Fibroblast of lung (primary cell): ENCODE data around the gene TEDC1. TPM values are rescaled to one million over a fixed set of nuclear protein-coding genes. Genes with fewer than 3 reads are reported as not detected.

Experiments used
- DNase-seq, 2 donors: peaks; one replicate each; pipeline versions ENCODE4 v3.0.0 to v3.0.0-alpha.2; 2010; ENCODE audit warnings: low read depth in 2 of 2
- H2AFZ ChIP-seq: 2 replicates; pipeline ENCODE4 v1.5.1; 2012; ENCODE audit warnings: low read length, control low read depth, inconsistent platforms
- H3K27ac ChIP-seq: 2 replicates; pipeline ENCODE4 v1.5.1; 2011; ENCODE audit warnings: low read length, control low read depth; ENCODE audit not compliant: insufficient read depth
- H3K27me3 ChIP-seq: 2 replicates; pipeline ENCODE4 v1.5.1; 2011; ENCODE audit warnings: mild to moderate bottlenecking, low read length; ENCODE audit not compliant: control insufficient read depth, insufficient read depth
- H3K36me3 ChIP-seq: 2 replicates; pipeline ENCODE4 v1.5.1; 2011; ENCODE audit warnings: low read length; ENCODE audit not compliant: control insufficient read depth, insufficient read depth
- H3K4me1 ChIP-seq: 2 replicates; pipeline ENCODE4 v1.5.1; 2011; ENCODE audit warnings: low read length; ENCODE audit not compliant: control insufficient read depth, insufficient read depth; ENCODE audit errors: extremely low read depth
- H3K4me2 ChIP-seq: 2 replicates; pipeline ENCODE4 v1.5.1; 2011; ENCODE audit warnings: low read length, control low read depth; ENCODE audit not compliant: insufficient read depth; ENCODE audit errors: extremely low read depth
- H3K4me3 ChIP-seq, 4 experiments: fragments of 200-600 bp in 1 of 4; sonication (generic) in 1 of 4; replicated peaks in 1 of 4; 2 replicates each; pipeline ENCODE4 v1.5.1; 2011 to 2016; ENCODE audit warnings: low read length in 4 of 4, low read depth in 3 of 4, mild to moderate bottlenecking in 3 of 4, control low read depth in 2 of 4, inconsistent platforms in 1 of 4, mixed read lengths in 1 of 4; ENCODE audit not compliant: insufficient read depth in 1 of 4; ENCODE audit errors: control extremely low read depth in 1 of 4
- H3K79me2 ChIP-seq: 2 replicates; pipeline ENCODE4 v1.5.1; 2012; ENCODE audit warnings: mild to moderate bottlenecking, low read length, inconsistent platforms; ENCODE audit not compliant: control insufficient read depth, insufficient read depth
- H3K9ac ChIP-seq: 2 replicates; pipeline ENCODE4 v1.5.1; 2011; ENCODE audit warnings: mild to moderate bottlenecking, low read length, control low read depth; ENCODE audit not compliant: insufficient read depth
- H3K9me3 ChIP-seq: 2 replicates; pipeline ENCODE4 v1.5.1; 2012; ENCODE audit warnings: low read depth, low read length; ENCODE audit not compliant: control insufficient read depth, insufficient read depth
- H4K20me1 ChIP-seq: 2 replicates; pipeline ENCODE4 v1.5.1; 2011; ENCODE audit warnings: low read length; ENCODE audit not compliant: control insufficient read depth, insufficient read depth; ENCODE audit errors: extremely low read depth
- CTCF ChIP-seq, 2 donors: IDR thresholded peaks in 1 of 2; conservative IDR thresholded peaks in 1 of 2; 1 replicate in 1 of 2; 2 replicates in 1 of 2; pipeline ENCODE4 v1.5.1; 2011 to 2012; ENCODE audit warnings: low read length in 2 of 2, control low read depth in 1 of 2, inconsistent platforms in 1 of 2, low read depth in 1 of 2, mild to moderate bottlenecking in 1 of 2
- EZH2 ChIP-seq: IDR thresholded peaks from 2 replicates; pipeline ENCODE4 v1.5.1; 2012; ENCODE audit warnings: low read length, control low read depth, mild to moderate bottlenecking; ENCODE audit errors: missing control alignments
- polyA plus RNA-seq, 2 donors: library from polyadenylated mRNA; depleted of rRNA in 1 of 2; stranded (reverse) in 1 of 2; unstranded in 1 of 2; fragments of >200 nt; gene quantifications; 2 replicates each; pipeline ENCODE4 v1.2.1, GENCODE V29; 2011 to 2012; ENCODE audit warnings: missing spikeins in 1 of 2
- total RNA-seq: library from RNA; depleted of rRNA; stranded (reverse); fragments of >200 nt; gene quantifications from 2 replicates; pipeline ENCODE4 v1.2.1, GENCODE V29; 2014

Gene TEDC1
- total and polyA plus RNA-seq, 2 donors (not counting 1 experiment from before 2014, with no cell fraction given), result 0.69 to 2.5 TPM

DNA sequence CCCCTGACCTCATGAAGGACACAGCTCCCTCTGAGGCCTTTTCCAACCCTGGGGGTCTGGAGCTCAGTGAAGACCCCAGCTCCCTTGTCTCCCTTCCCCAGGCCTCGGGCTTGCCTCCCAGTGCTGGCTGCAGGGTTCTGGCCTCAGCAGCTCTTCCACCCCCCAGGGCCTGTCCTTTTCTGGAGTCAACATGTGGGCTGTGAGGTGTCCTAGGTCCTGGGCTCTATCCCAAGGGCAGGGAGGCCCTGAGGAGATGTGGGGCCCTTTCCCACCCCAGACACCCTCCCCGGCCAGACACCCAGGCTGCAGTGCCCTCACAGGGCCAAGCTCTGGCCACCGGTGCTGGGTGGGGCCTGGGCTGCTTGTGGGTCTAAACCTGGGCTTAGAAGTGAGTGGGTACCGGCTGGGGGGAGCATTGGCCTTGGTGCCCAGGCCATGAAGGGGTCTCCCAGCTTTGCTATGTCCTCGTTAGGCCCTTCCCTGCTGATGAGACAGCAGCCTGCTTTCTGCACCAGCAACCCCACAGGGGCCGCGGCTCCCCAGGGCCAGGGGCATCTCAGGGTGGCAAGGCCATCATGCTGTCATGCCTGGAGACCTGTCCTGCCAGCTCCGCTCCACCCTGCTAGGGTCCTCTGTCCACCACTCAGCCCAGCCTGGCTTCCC lies 19.1 kb upstream of the TEDC1 start:
- H3K9me3 ChIP-seq, result no peaks in the 10 kb centered on the region
- no peak overlapping the region for H3K27ac ChIP-seq
- H3K4me1 ChIP-seq, result peaks cover 23% of the 10 kb centered on the region
- no peak overlapping the region for H3K4me3 ChIP-seq
- TF ChIP-seq CTCF (conservative IDR thresholded peaks at IDR 0.05 in 1 of 2, IDR thresholded peaks at IDR 0.05 in 1 of 2; ENCODE audit: low read depth in 1 of 2, low read length in 2 of 2), result no peak
- no peak for TF ChIP-seq EZH2
- H4K20me1 ChIP-seq, result no peaks in the 10 kb centered on the region
- H2AFZ ChIP-seq, result no peak overlapping the region
- no peaks in the 10 kb centered on the region for H3K27me3 ChIP-seq
- H3K9ac ChIP-seq, result no peak overlapping the region
- H3K79me2 ChIP-seq, result peaks cover under 1% of the 10 kb centered on the region
- no peak overlapping the region for H3K4me2 ChIP-seq
- H3K36me3 ChIP-seq, result peaks cover 13% of the 10 kb centered on the region
- DNase-seq, result no peak

DNA sequence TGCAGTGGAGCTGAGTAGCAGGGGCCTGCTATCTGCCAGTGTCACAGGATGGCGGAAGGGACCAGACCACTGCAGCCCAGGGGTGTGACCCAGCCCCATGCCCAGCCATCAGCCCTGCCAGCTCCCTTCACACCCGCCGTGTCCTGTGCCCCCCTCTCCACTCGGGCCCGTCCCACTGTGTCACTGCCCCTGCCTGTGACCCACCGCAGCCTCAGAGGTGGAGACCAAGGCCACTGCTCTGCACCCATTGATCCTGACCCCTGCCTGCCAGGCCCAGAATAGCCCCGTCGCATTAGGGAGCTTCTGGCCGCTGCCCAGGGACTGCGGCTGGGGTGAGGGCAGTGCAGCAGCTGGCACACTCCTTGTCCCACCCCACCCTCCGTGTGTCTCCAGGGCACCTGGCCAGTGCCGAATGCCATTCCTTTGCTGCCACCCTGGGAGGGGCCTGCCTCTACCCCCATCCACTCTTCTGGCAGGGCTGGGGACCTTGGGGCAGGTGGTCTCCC lies 18.5 kb upstream of the TEDC1 start:
- Histone ChIP-seq H3K36me3 (peaks cover 13% of the 10 kb centered on the region), H3K9me3 (no peaks in the 10 kb centered on the region), H4K20me1 (no peaks in the 10 kb centered on the region), H3K4me1 (peaks cover 27% of the 10 kb centered on the region), H3K27me3 (no peaks in the 10 kb centered on the region), H3K4me2 (no peak overlapping the region), H3K27ac (no peak overlapping the region), H3K9ac (no peak overlapping the region), H2AFZ (no peak overlapping the region), H3K4me3 (no peak overlapping the region), H3K79me2 (peaks cover 5% of the 10 kb centered on the region)
- no peak for DNase-seq
- TF ChIP-seq EZH2 (no peak), CTCF (conservative IDR thresholded peaks at IDR 0.05 in 1 of 2, IDR thresholded peaks at IDR 0.05 in 1 of 2; ENCODE audit: low read depth in 1 of 2, low read length in 2 of 2) (no peak)

- Histone ChIP-seq H3K4me3 (peak overlapping the region in 1 of 4 experiments; percentile 63), H3K4me1 (peaks cover 27% of the 10 kb centered on the region), H3K79me2 (peaks cover 5% of the 10 kb centered on the region), H3K9ac (no peak overlapping the region), H3K27me3 (no peaks in the 10 kb centered on the region), H3K36me3 (peaks cover 13% of the 10 kb centered on the region), H4K20me1 (no peaks in the 10 kb centered on the region), H2AFZ (no peak overlapping the region), H3K4me2 (no peak overlapping the region), H3K27ac (peak overlapping the region; percentile 61), H3K9me3 (no peaks in the 10 kb centered on the region)
- TF ChIP-seq CTCF (conservative IDR thresholded peaks at IDR 0.05 in 1 of 2, IDR thresholded peaks at IDR 0.05 in 1 of 2; ENCODE audit: low read depth in 1 of 2, low read length in 2 of 2), result no peak
- TF ChIP-seq EZH2, result no peak
- no peak for DNase-seq
These were observed 17.9 kb upstream of the TEDC1 start for GRCh38 chr14:105473033-105473676.
